HL-60 (cell line): ENCODE results near the gene STMN1.
A peak's percentile ranks its signal among the peaks of the same experiment; 100 is the strongest.

Experiments
- DNase-seq, 2 experiments: peaks; one replicate each; pipeline ENCODE4 v3.0.0-alpha.2; 2010 to 2020; ENCODE audit warnings: low read depth in 1 of 2, low spot score in 1 of 2
- H3K27ac ChIP-seq: fragments of 250-450 bp; sonication (Bioruptor Pico); replicated peaks from 2 replicates; pipeline ENCODE4 v1.5.1; 2020; ENCODE audit warnings: mild to moderate bottlenecking, moderate library complexity
- H3K27me3 ChIP-seq: fragments of 250-450 bp; sonication (Bioruptor Pico); 2 replicates; pipeline ENCODE4 v1.5.1; 2021; ENCODE audit warnings: mild to moderate bottlenecking, moderate library complexity; ENCODE audit not compliant: insufficient read depth, poor library complexity, severe bottlenecking
- H3K4me3 ChIP-seq: replicated peaks from 2 replicates; pipeline ENCODE4 v1.5.1; 2011; ENCODE audit warnings: mild to moderate bottlenecking, control low read depth, low read length; ENCODE audit not compliant: insufficient read depth
- GABPA ChIP-seq: IDR thresholded peaks from 2 replicates; pipeline ENCODE4 v1.6.1; 2012; ENCODE audit warnings: low read depth
- POLR2AphosphoS5 ChIP-seq: IDR thresholded peaks from 2 replicates; pipeline ENCODE4 v1.6.1; 2012; ENCODE audit warnings: low read depth
- SPI1 ChIP-seq: IDR thresholded peaks from 2 replicates; pipeline ENCODE4 v1.6.1; 2012; ENCODE audit warnings: low read depth, mild to moderate bottlenecking, borderline replicate concordance
- TF ChIP-seq, protein P1 (sequence below): IDR thresholded peaks from one replicate; pipeline ENCODE4 v1.5.1; 2011; ENCODE audit warnings: low read length, control low read depth, inconsistent platforms; ENCODE audit not compliant: insufficient read depth
- TF ChIP-seq, protein P2 (sequence below): IDR thresholded peaks from 2 replicates; pipeline ENCODE4 v1.6.1; 2012; ENCODE audit warnings: low read depth; ENCODE audit not compliant: insufficient replicate concordance

The STMN1 gene

DNA sequence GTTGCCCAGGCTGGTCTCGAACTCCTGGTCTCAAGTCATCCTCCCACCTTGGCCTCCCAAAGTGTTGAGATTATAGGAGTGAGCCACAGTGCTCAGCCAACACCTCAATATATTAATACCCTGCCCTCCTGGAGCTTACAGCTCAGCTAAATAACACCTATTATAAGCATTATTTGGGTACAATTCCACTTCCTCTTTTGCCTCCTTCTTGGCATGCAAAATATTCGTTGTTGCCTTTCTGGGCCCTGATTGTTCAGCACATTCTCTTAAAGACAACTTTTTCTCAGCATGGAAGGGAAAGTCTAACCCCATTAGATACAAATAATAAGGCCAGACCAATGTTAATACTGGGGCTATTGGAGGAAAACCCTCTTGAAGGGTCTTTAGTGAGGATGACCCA, 33.5 kb downstream of the STMN1 start:
- no peaks in the 10 kb centered on the region for H3K27me3 ChIP-seq
- TF ChIP-seq POLR2AphosphoS5 = no peak
- TF ChIP-seq SPI1 = peak; percentile 96
- DNase-seq = no peak
- no peak overlapping the region for H3K27ac ChIP-seq
- H3K4me3 ChIP-seq = no peak overlapping the region

DNA sequence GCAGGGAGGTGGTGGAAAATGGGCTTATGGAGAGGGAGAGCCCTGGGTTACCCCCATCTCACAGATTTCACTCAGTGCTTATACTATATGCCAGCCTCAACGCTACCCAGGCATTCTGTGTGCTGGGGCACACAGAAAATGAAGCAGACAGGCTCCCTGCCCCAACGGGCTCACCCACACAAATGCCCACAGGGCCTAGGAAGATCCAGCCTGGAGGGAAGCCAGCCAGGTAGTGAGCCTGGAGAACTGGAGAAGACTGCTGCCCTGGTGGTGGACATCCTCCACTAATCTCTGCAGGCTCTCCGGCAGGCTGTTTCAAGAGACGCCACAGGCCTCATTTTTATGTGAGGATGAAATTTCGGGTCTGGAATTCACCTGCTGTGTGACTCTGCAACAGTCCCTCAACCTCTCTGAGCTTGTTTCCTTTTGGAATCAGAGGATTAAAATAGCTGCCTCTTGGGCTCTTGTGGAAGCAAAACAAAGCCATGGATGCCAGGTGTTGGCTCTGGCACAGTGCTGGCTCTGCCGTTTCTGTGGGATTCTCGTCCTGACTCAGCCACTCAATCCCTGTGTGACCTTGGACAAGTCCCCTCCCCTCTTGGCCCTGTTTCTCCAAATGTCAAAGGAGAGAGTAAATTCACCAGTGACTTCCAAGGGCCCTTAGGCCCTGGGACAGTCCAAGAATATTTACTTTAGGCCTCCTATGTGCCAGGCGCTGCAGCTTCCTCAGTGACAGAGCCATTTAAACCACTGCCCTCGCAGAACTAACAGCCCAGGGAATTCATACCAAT, 34.3 kb downstream of the STMN1 start:
- TF ChIP-seq POLR2AphosphoS5 (no peak), GABPA (no peak), SPI1 (no peak)
- TF ChIP-seq, protein P1, sequence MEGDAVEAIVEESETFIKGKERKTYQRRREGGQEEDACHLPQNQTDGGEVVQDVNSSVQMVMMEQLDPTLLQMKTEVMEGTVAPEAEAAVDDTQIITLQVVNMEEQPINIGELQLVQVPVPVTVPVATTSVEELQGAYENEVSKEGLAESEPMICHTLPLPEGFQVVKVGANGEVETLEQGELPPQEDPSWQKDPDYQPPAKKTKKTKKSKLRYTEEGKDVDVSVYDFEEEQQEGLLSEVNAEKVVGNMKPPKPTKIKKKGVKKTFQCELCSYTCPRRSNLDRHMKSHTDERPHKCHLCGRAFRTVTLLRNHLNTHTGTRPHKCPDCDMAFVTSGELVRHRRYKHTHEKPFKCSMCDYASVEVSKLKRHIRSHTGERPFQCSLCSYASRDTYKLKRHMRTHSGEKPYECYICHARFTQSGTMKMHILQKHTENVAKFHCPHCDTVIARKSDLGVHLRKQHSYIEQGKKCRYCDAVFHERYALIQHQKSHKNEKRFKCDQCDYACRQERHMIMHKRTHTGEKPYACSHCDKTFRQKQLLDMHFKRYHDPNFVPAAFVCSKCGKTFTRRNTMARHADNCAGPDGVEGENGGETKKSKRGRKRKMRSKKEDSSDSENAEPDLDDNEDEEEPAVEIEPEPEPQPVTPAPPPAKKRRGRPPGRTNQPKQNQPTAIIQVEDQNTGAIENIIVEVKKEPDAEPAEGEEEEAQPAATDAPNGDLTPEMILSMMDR = no peak
- TF ChIP-seq, protein P2, sequence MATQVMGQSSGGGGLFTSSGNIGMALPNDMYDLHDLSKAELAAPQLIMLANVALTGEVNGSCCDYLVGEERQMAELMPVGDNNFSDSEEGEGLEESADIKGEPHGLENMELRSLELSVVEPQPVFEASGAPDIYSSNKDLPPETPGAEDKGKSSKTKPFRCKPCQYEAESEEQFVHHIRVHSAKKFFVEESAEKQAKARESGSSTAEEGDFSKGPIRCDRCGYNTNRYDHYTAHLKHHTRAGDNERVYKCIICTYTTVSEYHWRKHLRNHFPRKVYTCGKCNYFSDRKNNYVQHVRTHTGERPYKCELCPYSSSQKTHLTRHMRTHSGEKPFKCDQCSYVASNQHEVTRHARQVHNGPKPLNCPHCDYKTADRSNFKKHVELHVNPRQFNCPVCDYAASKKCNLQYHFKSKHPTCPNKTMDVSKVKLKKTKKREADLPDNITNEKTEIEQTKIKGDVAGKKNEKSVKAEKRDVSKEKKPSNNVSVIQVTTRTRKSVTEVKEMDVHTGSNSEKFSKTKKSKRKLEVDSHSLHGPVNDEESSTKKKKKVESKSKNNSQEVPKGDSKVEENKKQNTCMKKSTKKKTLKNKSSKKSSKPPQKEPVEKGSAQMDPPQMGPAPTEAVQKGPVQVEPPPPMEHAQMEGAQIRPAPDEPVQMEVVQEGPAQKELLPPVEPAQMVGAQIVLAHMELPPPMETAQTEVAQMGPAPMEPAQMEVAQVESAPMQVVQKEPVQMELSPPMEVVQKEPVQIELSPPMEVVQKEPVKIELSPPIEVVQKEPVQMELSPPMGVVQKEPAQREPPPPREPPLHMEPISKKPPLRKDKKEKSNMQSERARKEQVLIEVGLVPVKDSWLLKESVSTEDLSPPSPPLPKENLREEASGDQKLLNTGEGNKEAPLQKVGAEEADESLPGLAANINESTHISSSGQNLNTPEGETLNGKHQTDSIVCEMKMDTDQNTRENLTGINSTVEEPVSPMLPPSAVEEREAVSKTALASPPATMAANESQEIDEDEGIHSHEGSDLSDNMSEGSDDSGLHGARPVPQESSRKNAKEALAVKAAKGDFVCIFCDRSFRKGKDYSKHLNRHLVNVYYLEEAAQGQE = no peak
- Histone ChIP-seq H3K27me3 (no peaks in the 10 kb centered on the region), H3K27ac (no peak overlapping the region), H3K4me3 (no peak overlapping the region)
- DNase-seq = no peak

DNA sequence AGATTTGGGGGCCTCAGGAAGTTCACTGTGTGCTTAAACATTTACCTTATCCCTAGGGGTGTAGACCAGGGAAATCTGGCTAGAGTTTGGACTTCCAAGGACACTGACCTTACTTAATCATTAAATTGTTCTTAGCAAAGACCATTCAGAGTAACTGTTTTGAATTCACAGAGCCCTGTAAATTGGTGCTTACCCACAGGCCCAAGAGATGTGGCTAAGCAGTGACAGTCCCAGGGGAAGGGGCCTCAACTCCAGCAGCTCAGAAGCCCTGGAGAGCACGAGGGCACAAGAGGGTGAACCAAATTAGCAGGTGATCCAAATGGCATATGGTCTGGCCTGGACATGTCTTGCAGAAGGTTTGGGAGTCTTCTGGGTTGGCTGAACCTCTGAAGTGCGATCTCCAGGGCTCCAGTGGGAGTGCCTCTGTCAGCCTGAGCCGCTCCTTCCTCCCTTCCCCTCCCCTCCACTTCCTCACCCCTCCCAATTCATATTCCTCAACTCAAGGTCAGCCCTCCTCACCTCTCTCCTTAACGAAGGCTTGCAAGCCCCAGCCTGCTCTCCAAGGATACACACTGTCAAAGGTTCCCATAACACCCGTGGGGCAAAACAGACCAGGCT, 35.0 kb downstream of the STMN1 start:
- no peak overlapping the region for H3K27ac ChIP-seq
- H3K27me3 ChIP-seq = no peaks in the 10 kb centered on the region
- DNase-seq = peak in 1 of 2 experiments; percentile 17
- TF ChIP-seq SPI1 (peak; percentile 9; the same call in 1 of the 2 replicates), POLR2AphosphoS5 (no peak)
- no peak overlapping the region for H3K4me3 ChIP-seq

DNA sequence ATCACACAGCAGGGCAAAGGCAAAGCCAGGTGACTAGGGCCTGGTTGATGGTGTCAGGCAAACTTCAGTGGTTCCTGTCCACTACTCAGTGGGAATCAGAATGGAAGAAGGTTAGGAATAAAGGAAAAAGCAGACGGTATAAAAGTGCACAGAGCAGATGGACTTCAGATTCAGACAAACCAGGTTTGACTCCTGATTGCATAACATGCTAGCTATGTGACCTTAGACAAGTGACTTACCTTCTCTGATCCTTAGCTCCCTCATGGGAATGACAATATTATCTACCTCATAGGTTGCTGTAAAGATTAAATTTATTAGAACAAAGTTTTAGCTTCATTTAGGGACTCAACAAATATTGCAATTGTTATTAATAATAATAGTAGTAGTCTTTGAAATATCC, 35.6 kb downstream of the STMN1 start:
- Histone ChIP-seq H3K27ac (no peak overlapping the region), H3K27me3 (no peaks in the 10 kb centered on the region), H3K4me3 (no peak overlapping the region)
- no peak for DNase-seq
- TF ChIP-seq POLR2AphosphoS5 (no peak), SPI1 (no peak), GABPA (no peak)
- TF ChIP-seq, protein P1 = no peak
- TF ChIP-seq, protein P2 = no peak
